Caco-2 (cell line): ENCODE results near the gene C2orf78. TPM values are rescaled to one million over a fixed set of nuclear protein-coding genes. Genes with fewer than 3 reads are reported as not detected.
"Not testable (repeated sequence)": the region's sequence is repeated elsewhere in the genome, so short reads cannot be mapped to it uniquely, and the experiment has no call there.

Source experiments
- Bru-seq: library from RNA; stranded (reverse); fragments of 400-500 nt; gene quantifications from one replicate; lab custom pipeline; 2021; lab: Mats Ljungman, UMichigan
- BruChase-seq, 2 experiments: library from RNA; stranded (reverse); fragments of 400-500 nt; gene quantifications; one replicate each; lab custom pipeline; 2021; lab: Mats Ljungman, UMichigan
- BruUV-seq: library from RNA; stranded (reverse); fragments of 400-500 nt; replicated peaks from 2 replicates; lab custom pipeline; 2021; lab: Mats Ljungman, UMichigan
- CTCF ChIA-PET: fragments of 300-600 bp; sonication (Branson Sonifier 250); formaldehyde crosslinking; loops from one replicate; lab custom pipeline; 2022; ENCODE audit warnings: antibody characterized with exemption; lab: Charles Lee
- POLR2A ChIA-PET: fragments of 300-600 bp; sonication (Branson Sonifier 250); formaldehyde crosslinking; loops from one replicate; lab custom pipeline; 2022; ENCODE audit warnings: antibody characterized with exemption; lab: Charles Lee
- DNase-seq, 2 experiments: peaks; one replicate each; pipeline versions ENCODE4 v3.0.0 to v3.0.0-alpha.2; 2020 to 2022
- H3K27me3 ChIP-seq: replicated peaks from 2 replicates; pipeline ENCODE4 v1.6.0; 2011; ENCODE audit warnings: low read length; ENCODE audit not compliant: control insufficient read depth, insufficient read depth
- H3K36me3 ChIP-seq: 2 replicates; pipeline ENCODE4 v1.5.1; 2011; ENCODE audit warnings: low read length; ENCODE audit not compliant: control insufficient read depth, insufficient read depth
- H3K4me1 ChIP-seq: fragments of 250-450 bp; sonication (Bioruptor Pico); 2 replicates; pipeline ENCODE4 v1.5.1; 2020; ENCODE audit warnings: mild to moderate bottlenecking
- H3K4me3 ChIP-seq: 2 replicates; pipeline ENCODE4 v1.5.1; 2011; ENCODE audit warnings: low read depth, mild to moderate bottlenecking, control low read depth, low read length
- H3K9me3 ChIP-seq: fragments of 250-450 bp; sonication (Bioruptor Pico); 2 replicates; pipeline ENCODE4 v1.5.1; 2020; ENCODE audit warnings: mild to moderate bottlenecking, moderate library complexity
- H3K27ac Mint-ChIP-seq: one replicate; pipeline ENCODE4 v1.8.0; 2022; ENCODE audit warnings: mixed read lengths; ENCODE audit not compliant: unreplicated experiment
- H3K27me3 Mint-ChIP-seq: one replicate; pipeline ENCODE4 v1.8.0; 2022; ENCODE audit warnings: mixed read lengths; ENCODE audit not compliant: insufficient read depth, unreplicated experiment
- H3K36me3 Mint-ChIP-seq: one replicate; pipeline ENCODE4 v1.8.0; 2022; ENCODE audit warnings: mild to moderate bottlenecking, mixed read lengths; ENCODE audit not compliant: insufficient read depth, unreplicated experiment
- H3K4me1 Mint-ChIP-seq: one replicate; pipeline ENCODE4 v1.8.0; 2022; ENCODE audit warnings: low read depth, mixed read lengths; ENCODE audit not compliant: unreplicated experiment
- H3K4me3 Mint-ChIP-seq: one replicate; pipeline ENCODE4 v1.8.0; 2022; ENCODE audit warnings: mild to moderate bottlenecking, moderate library complexity, mixed read lengths; ENCODE audit not compliant: unreplicated experiment
- H3K9me3 Mint-ChIP-seq: one replicate; pipeline ENCODE4 v1.8.0; 2022; ENCODE audit warnings: mixed read lengths; ENCODE audit not compliant: unreplicated experiment
- CTCF ChIP-seq, 2 experiments: fragments of 200-600 bp in 1 of 2; IDR thresholded peaks; 1 replicate in 1 of 2; 2 replicates in 1 of 2; pipeline versions ENCODE4 v1.5.1 to v1.8.0; 2011 to 2022; ENCODE audit warnings: antibody characterized with exemption in 1 of 2, control low read depth in 1 of 2, inconsistent platforms in 1 of 2, low read depth in 1 of 2, low read length in 1 of 2, mild to moderate bottlenecking in 1 of 2, moderate library complexity in 1 of 2; ENCODE audit not compliant: insufficient read depth in 1 of 2, severe bottlenecking in 1 of 2, unreplicated experiment in 1 of 2
- intact Hi-C: fragments of 100-400 bp; cut with micrococcal nuclease; formaldehyde crosslinking; loops from one replicate; pipeline ENCODE4 v1.10.0; 2022; ENCODE audit not compliant: unreplicated experiment
- long read RNA-seq: library from polyadenylated mRNA; stranded (forward); transcript quantifications from one replicate; pipeline ENCODE4 v2.0.0, GENCODE V29; 2022
- total RNA-seq: library from RNA; stranded (reverse); gene quantifications from 2 replicates; pipeline ENCODE4 v1.2.3, GENCODE V29; 2022

The C2orf78 gene
- total RNA-seq = not detected in 2 replicates
- percentile 2 among the genes with signal in this experiment for Bru-seq, nascent RNA
- BruChase-seq, experiment 1, labeled RNA remaining after a 2-hour chase = percentile 3 among the genes with signal in this experiment
- BruChase-seq, experiment 2, labeled RNA remaining after a 6-hour chase = percentile 3 among the genes with signal in this experiment
- long read RNA-seq, partial matches to known transcripts = 0 of 2 reads
- long read RNA-seq, other reads (novel, unspliced or antisense) = 2 of 2 reads

- POLR2A ChIA-PET, CTCF ChIA-PET, DNase-seq, H3K36me3 Mint-ChIP-seq, intact Hi-C loops, H3K27me3 ChIP-seq, H3K27ac Mint-ChIP-seq, H3K4me1 Mint-ChIP-seq, H3K9me3 Mint-ChIP-seq, H3K4me3 ChIP-seq, H3K36me3 ChIP-seq, BruUV-seq, H3K4me1 ChIP-seq, H3K27me3 Mint-ChIP-seq, H3K4me3 Mint-ChIP-seq, H3K9me3 ChIP-seq: not testable (repeated sequence)
Measured at GRCh38 chr2:73783883-73784282, at the start of gene C2orf78. Gene C2orf78, plus strand, starts transcription at chr2:73784183. Its CDS starts 127 bp downstream, at chr2:73784310.

- intact Hi-C loops = loop anchor here (5.0 kb wide), 1 partner anchor 34 kb away; no protein-coding TSS in a partner anchor
- H3K27me3 Mint-ChIP-seq = no peaks in the 10 kb centered on the region
Measured at GRCh38 chr2:73736378-73736777, 47.6 kb upstream of the C2orf78 start.

DNA sequence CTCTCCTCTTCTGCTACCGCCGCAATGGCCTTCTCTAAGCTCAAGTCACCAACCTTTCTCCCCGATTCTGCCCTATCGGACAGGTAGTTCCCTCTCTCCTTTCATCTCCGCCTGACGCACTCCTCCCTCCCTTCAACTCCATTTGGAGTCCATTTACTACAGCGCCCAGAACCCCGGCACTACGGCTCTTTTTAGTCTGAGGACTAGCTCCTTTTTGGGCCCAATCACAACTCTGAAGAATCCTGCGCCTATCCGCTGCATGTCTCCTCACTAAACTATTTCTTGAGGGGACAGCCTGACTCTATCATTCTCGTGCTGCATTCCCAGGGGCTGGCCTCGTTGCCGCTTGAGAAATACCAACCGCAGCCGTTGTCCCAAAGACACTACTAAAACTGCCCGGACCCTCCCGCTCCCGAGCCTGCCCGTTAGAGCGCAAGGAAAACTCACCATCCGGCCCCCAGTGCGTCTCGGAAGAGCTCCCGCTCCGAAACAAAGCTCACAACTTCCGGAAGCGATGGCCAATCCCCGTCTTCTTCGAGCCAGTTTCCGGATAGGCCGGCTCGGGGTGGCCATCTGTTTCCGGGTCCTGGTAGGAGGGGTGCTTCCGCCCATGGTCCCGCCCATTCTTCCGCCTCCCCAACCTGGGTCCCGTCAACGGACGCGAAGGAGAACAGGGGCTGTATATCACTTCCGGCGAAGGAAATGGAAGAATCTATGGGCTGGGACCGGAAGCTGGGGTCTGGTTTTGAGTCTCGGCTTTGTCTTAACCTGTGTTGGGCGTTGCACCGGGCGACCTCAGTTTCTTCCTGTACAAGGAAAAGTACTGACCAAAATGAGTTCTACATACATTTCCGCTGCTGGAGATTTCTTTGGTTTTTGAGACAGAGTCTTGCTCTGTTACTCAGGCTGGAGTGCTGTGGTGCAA, 46.9 kb upstream of the C2orf78 start, which contains the start of gene TPRKB:
Gene TPRKB (minus strand): TSS at position 491 of the 925 bp plus-strand sequence. CDS start 2,776 bp downstream, outside the sequence.
- Mint-ChIP-seq H3K27me3 (no peaks in the 10 kb centered on the region), H3K9me3 (peaks cover 9% of the 10 kb centered on the region), H3K36me3 (peaks cover 39% of the 10 kb centered on the region), H3K4me3 (peak within 1 kb of the TSS; percentile 94), H3K27ac (peak within 1 kb of the TSS; percentile 88), H3K4me1 (peaks cover 7% of the 10 kb centered on the region)
- TF ChIP-seq CTCF (IDR thresholded peaks at IDR 0.05; ENCODE audit: insufficient read depth in 1 of 2, low read depth in 1 of 2, low read length in 1 of 2, severe bottlenecking in 1 of 2, unreplicated experiment in 1 of 2) = no peak
- intact Hi-C loops = loop anchor here (1.0 to 5.0 kb wide), 2 partner anchors 35 to 43 kb away; partner anchors contain the start of gene DUSP11
- no TSS peak for BruUV-seq
- Histone ChIP-seq H3K4me3 (peak within 1 kb of the TSS; percentile 76), H3K9me3 (peaks cover 8% of the 10 kb centered on the region), H3K36me3 (no peaks in the 10 kb centered on the region; the same call in 1 of the 2 replicates), H3K4me1 (peaks cover 11% of the 10 kb centered on the region; the same call in 1 of the 2 replicates), H3K27me3 (no peaks in the 10 kb centered on the region)
- POLR2A ChIA-PET = interaction anchor here (0.7 to 2.3 kb wide), 7 partner anchors 22 to 383 kb away, joined by 3 to 20 read pairs (median 4); partner anchors contain the start of gene STAMBP
- DNase-seq = peak; percentile 97 to 98
- CTCF ChIA-PET = interaction anchor here (0.6 to 1.7 kb wide), 8 partner anchors 12 to 1305 kb away, joined by 3 to 8 read pairs (median 5); partner anchors contain the start of genes DUSP11 and STAMBP

More at GRCh38 chr2:73736378-73736777, 47.6 kb upstream of the C2orf78 start:
- BruUV-seq = TSS peak; percentile 66
- Histone ChIP-seq H3K4me3 (peak overlapping the region; percentile 76), H3K9me3 (peaks cover 8% of the 10 kb centered on the region), H3K36me3 (no peaks in the 10 kb centered on the region; the same call in 1 of the 2 replicates), H3K27me3 (no peaks in the 10 kb centered on the region), H3K4me1 (peaks cover 11% of the 10 kb centered on the region; the same call in 1 of the 2 replicates)
- TF ChIP-seq CTCF (IDR thresholded peaks at IDR 0.05; ENCODE audit: insufficient read depth in 1 of 2, low read depth in 1 of 2, low read length in 1 of 2, severe bottlenecking in 1 of 2, unreplicated experiment in 1 of 2) = no peak
- Mint-ChIP-seq H3K27ac (peak overlapping the region; percentile 88), H3K36me3 (peaks cover 47% of the 10 kb centered on the region), H3K4me3 (peak overlapping the region; percentile 94), H3K4me1 (peaks cover 7% of the 10 kb centered on the region), H3K9me3 (peaks cover 9% of the 10 kb centered on the region)
- no peak for DNase-seq
- ChIA-PET POLR2A (interaction anchor here (2.3 kb wide), 1 partner anchor 92 kb away, joined by 20 read pairs; the partner anchor contains the start of gene STAMBP), CTCF (interaction anchor here (0.6 to 1.7 kb wide), 5 partner anchors 56 to 1304 kb away, joined by 3 to 8 read pairs (median 6); partner anchors contain the start of gene STAMBP)
